ENCODE data around the gene CARS2. TPM values are rescaled to one million over a fixed set of nuclear protein-coding genes. Genes with fewer than 3 reads are reported as not detected.
"Not testable (repeated sequence)": the region's sequence is repeated elsewhere in the genome, so short reads cannot be mapped to it uniquely, and the experiment has no call there.

CARS2 gene
- total RNA-seq (2014; rRNA removed; shearing (Covaris generic); ENCODE audit: low replicate concordance), result 147 and 177 TPM in 2 replicates

GRCh38 chr13:110705826-110706569 is at the start of gene CARS2:
Gene CARS2 (minus strand): TSS chr13:110706116. CDS start chr13:110706093, 23 bp downstream.
- no peaks in the 10 kb centered on the region for H3K9me3 ChIP-seq

GRCh38 chr13:110748271-110748670 is 42.4 kb upstream of the CARS2 start:
- Histone ChIP-seq H3K36me3 (no peaks in the 10 kb centered on the region), H3K27me3 (no peaks in the 10 kb centered on the region), H3K9me3 (no peaks in the 10 kb centered on the region; the same call in 1 of the 2 replicates), H3K4me3 (no peak overlapping the region)
- DNase-seq, result no peak

More at GRCh38 chr13:110705826-110706569, at the start of gene CARS2:
- Histone ChIP-seq H3K27me3 (no peaks in the 10 kb centered on the region), H3K36me3 (peaks cover 35% of the 10 kb centered on the region), H3K4me3 (peak within 1 kb of the TSS; percentile 88)
- DNase-seq, result peak; percentile 97

- no peaks in the 10 kb centered on the region for H3K27me3 ChIP-seq
- no peaks in the 10 kb centered on the region; the same call in 1 of the 2 replicates for H3K9me3 ChIP-seq
- no peak overlapping the region for H3K4me3 ChIP-seq
- H3K36me3 ChIP-seq, result no peaks in the 10 kb centered on the region
- DNase-seq, result no peak
These were observed 40.5 kb upstream of the CARS2 start for GRCh38 chr13:110746438-110746837.

GRCh38 chr13:110743687-110744086 is 37.8 kb upstream of the CARS2 start:
- no peaks in the 10 kb centered on the region for H3K27me3 ChIP-seq
- H3K9me3 ChIP-seq, result no peaks in the 10 kb centered on the region; the same call in 1 of the 2 replicates
- DNase-seq, result no peak
- no peak overlapping the region for H3K4me3 ChIP-seq
- no peaks in the 10 kb centered on the region for H3K36me3 ChIP-seq

- Histone ChIP-seq H3K27me3 (no peaks in the 10 kb centered on the region), H3K9me3 (no peaks in the 10 kb centered on the region), H3K36me3 (no peaks in the 10 kb centered on the region), H3K4me3 (no peak overlapping the region)
- DNase-seq, result no peak
These were observed 31.6 kb upstream of the CARS2 start for GRCh38 chr13:110737555-110737954.

- Histone ChIP-seq H3K27me3 (no peaks in the 10 kb centered on the region), H3K9me3 (no peaks in the 10 kb centered on the region), H3K36me3 (no peaks in the 10 kb centered on the region), H3K4me3 (no peak overlapping the region)
- DNase-seq, result no peak
These were observed 28.6 kb upstream of the CARS2 start for GRCh38 chr13:110734561-110734960.

GRCh38 chr13:110731072-110731471 is 25.2 kb upstream of the CARS2 start:
- no peak overlapping the region for H3K4me3 ChIP-seq
- no peak for DNase-seq
- H3K27me3 ChIP-seq, result no peaks in the 10 kb centered on the region
- H3K36me3 ChIP-seq, result no peaks in the 10 kb centered on the region
- H3K9me3 ChIP-seq, result no peaks in the 10 kb centered on the region

- H3K36me3 ChIP-seq, result peaks cover 7% of the 10 kb centered on the region
- no peaks in the 10 kb centered on the region for H3K9me3 ChIP-seq
- DNase-seq, result no peak
- no peaks in the 10 kb centered on the region for H3K27me3 ChIP-seq
- H3K4me3 ChIP-seq, result no peak overlapping the region
These were observed 20.8 kb upstream of the CARS2 start for GRCh38 chr13:110726726-110727125.

- H3K27me3 ChIP-seq, DNase-seq, H3K9me3 ChIP-seq, H3K4me3 ChIP-seq, H3K36me3 ChIP-seq: not testable (repeated sequence)
These were observed 20.2 kb upstream of the CARS2 start for GRCh38 chr13:110726153-110726552.

GRCh38 chr13:110723598-110723997 is 17.7 kb upstream of the CARS2 start:
- no peak for DNase-seq
- Histone ChIP-seq H3K4me3 (no peak overlapping the region), H3K27me3 (no peaks in the 10 kb centered on the region), H3K36me3 (peaks cover 19% of the 10 kb centered on the region), H3K9me3 (no peaks in the 10 kb centered on the region)

GRCh38 chr13:110722971-110723370 is 17.1 kb upstream of the CARS2 start:
- H3K9me3 ChIP-seq, result no peaks in the 10 kb centered on the region
- H3K27me3 ChIP-seq, result no peaks in the 10 kb centered on the region
- peaks cover 19% of the 10 kb centered on the region for H3K36me3 ChIP-seq
- no peak overlapping the region for H3K4me3 ChIP-seq
- DNase-seq, result no peak

GRCh38 chr13:110719036-110719710 is 13.3 kb upstream of the CARS2 start:
- H3K9me3 ChIP-seq, result no peaks in the 10 kb centered on the region
- H3K27me3 ChIP-seq, result no peaks in the 10 kb centered on the region
- H3K4me3 ChIP-seq, result no peak overlapping the region
- no peak for DNase-seq
- H3K36me3 ChIP-seq, result peaks cover 21% of the 10 kb centered on the region

- Histone ChIP-seq H3K4me3 (peak overlapping the region; percentile 65), H3K36me3 (peaks cover 13% of the 10 kb centered on the region), H3K9me3 (no peaks in the 10 kb centered on the region), H3K27me3 (no peaks in the 10 kb centered on the region)
- peak; percentile 17 for DNase-seq
These were observed 10.3 kb upstream of the CARS2 start for GRCh38 chr13:110716247-110716515.

- no peaks in the 10 kb centered on the region for H3K27me3 ChIP-seq
- peak overlapping the region; percentile 85 for H3K4me3 ChIP-seq
- H3K9me3 ChIP-seq, result no peaks in the 10 kb centered on the region
- H3K36me3 ChIP-seq, result peaks cover 13% of the 10 kb centered on the region
- peak; percentile 98 for DNase-seq
These were observed 9.7 kb upstream of the CARS2 start for GRCh38 chr13:110715395-110716246.

- no peaks in the 10 kb centered on the region for H3K27me3 ChIP-seq
- DNase-seq, result peak; percentile 43
- H3K36me3 ChIP-seq, result peaks cover 7% of the 10 kb centered on the region
- peak overlapping the region; percentile 85 for H3K4me3 ChIP-seq
- H3K9me3 ChIP-seq, result no peaks in the 10 kb centered on the region
These were observed 9.0 kb upstream of the CARS2 start for GRCh38 chr13:110714797-110715394.

GRCh38 chr13:110713981-110714796 is 8.3 kb upstream of the CARS2 start:
- no peaks in the 10 kb centered on the region for H3K27me3 ChIP-seq
- peak overlapping the region; percentile 85 for H3K4me3 ChIP-seq
- peaks cover 2% of the 10 kb centered on the region for H3K36me3 ChIP-seq
- peak; percentile 50 for DNase-seq
- H3K9me3 ChIP-seq, result no peaks in the 10 kb centered on the region
